ENCODE data around the gene GLS.
"Not testable (repeated sequence)": the region's sequence is repeated elsewhere in the genome, so short reads cannot be mapped to it uniquely, and the experiment has no call there.

Gene GLS

DNA sequence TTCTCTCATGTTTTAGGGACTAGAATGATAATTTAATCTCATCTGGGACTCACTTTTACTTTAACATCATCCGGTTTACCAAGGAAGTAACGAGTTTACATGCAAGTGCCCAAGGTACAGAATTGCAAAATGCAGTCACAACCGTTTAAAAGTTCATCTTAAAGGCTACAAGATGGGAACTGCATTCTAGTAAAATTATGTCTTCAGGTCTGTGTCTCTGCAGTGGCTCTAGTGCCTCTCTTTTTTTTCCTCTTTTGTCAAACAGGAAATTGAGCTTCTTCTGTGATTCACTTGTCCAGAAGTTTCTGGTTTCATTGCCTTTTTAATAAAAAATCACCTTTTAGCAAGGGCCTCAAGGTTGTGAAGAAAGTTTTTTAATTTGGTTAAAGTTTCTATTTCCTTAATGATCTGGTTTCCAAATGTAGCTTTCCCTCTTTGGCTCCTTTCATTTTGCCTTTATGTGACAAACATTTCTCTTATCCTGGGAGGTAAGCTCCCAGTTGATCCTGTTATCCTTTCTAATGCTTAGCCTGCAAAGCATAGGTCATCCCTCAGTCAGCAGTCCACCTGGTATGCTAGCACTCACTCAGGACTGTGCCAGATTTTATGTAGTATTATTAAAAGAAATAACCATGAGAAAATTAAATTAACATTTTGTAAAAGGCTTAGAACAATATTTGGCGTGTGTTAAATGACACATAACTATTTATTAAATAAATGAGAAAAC, 2.4 kb downstream of the GLS start:
- DNase-seq (ENCODE audit: low read depth, low spot score), result peak; percentile 14

DNA sequence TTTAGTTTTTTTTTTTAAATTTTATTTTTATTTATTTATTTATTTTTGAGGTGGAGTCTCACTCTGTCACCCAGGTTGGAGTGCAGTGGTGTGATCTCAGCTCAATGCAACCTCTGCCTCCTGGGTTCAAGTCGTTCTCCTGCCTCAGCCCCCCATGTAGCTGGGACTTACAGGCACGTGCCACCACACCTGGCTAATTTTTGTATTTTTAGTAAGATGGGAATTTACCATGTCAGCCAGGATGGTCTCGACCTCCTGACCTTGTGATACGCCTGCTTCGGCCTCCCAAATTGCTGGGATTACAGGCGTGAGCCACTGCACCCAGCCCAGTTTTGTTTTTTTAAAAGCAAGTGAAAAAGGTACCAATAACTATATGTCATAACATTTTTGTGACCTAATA, 5.2 kb downstream of the GLS start:
- DNase-seq (ENCODE audit: low read depth, low spot score), result not testable (repeated sequence)

DNA sequence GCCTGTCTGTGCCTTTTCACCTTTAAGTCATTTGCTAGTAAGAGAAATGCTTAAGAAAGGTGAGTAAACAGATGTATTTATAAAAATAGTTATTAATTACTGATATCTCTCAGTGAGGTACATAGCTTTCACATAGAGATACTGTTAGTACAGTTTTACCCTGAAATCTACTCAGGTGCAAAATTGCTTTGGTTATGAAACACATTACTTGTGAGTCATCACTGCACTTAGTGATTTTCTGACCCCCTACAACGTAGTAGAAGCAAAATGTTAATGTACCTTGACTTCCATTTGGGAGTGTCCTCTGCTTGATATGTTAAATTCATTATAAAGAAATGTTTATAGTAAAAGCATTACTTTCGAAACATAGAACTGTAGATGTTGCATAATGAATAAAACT, 6.5 kb downstream of the GLS start:
- peak; percentile 33 for DNase-seq (ENCODE audit: low read depth, low spot score)

DNA sequence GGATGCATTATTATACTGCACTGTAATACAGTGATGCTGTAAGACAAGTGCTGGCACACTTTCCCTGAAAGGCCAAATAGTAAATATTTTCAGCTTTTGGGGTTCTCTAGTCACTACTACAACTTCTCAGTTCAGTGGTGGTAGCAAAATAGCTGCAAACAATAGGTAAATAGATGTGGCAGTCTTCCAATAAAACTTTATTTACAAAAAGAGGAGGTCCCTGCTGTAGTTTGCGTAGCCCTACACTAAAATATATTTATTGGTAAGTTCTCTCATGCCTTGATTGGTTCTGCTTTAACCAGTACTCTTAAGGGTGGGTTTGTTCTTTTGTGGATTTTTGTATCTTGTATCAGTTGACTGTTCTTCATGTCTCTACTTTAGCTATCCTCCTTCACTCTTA, 7.8 kb downstream of the GLS start:
- DNase-seq (ENCODE audit: low read depth, low spot score), result no peak

DNA sequence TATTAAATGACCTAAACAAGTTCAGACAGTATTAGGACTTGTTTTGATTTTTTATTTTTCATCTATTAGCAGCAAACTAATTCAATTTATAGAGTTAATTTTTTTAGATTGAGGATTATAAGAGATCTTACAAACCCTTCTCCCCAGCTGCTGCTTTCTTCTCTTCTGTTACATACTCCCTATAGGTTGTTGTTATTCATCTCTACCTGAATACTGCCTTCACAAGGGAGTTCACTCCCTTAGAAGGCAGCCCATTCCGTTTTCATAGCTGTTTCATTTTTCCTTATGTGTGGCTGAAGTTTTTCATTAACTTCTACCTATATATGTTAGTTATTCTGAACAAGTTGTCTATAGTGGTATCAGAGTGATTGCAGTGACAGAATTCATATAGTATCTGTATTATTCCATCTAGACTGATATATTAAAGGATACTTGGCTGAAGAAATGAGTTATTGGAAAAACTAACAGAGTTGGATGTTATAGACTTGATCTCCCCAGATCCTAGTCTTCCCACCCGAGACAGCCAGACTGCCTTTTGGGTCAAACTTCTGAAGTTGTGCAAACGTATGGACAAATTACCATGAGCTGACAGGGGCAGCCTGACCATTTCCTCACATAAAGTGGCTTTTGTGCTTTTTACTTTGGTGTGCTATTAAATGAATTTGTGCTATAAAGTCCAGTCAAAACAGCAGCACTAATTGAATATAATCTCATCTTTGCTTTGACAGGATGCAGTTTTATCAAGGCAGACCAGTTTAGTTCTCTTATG, 8.7 kb downstream of the GLS start:
- no peak for DNase-seq (ENCODE audit: low read depth, low spot score)

DNA sequence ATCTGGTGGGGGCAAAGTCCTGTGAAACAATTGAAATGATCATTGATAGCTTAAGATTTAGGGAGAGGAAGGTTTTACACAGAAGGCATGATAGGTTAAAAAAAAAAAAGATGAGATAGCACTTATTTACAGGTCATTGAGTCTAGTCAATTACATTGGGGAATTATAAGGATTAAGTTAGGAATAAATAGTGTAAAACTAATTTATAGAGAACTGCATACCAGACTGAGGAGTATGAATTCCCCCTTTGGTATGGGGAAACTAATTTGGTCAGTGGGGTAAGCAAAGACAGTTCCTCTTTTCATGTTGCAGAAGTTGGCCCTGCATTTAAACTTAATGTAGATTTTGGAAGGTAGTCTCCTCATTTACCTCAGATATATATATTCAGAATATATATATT, 10.8 kb downstream of the GLS start:
- no peak for DNase-seq (ENCODE audit: low read depth, low spot score)

DNA sequence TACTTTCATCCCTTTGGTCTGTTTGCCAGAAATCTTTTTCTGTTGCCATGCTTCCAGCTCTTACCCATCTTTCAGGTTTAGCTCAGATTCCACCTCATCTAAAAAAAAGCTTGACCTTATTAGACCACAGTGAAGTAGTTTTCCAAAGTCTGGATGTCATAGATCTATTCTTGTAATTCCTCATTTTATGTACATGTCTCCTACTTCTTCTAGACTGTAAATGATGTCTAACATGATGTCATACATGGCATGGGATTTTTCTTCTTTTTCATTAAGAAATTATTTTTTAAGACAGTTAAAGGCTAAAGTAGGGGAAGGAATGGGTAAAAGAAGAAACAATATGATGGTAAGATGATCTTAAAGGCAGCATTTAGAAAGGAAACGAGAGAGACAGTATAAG, 11.3 kb downstream of the GLS start:
- no peak for DNase-seq (ENCODE audit: low read depth, low spot score)

DNA sequence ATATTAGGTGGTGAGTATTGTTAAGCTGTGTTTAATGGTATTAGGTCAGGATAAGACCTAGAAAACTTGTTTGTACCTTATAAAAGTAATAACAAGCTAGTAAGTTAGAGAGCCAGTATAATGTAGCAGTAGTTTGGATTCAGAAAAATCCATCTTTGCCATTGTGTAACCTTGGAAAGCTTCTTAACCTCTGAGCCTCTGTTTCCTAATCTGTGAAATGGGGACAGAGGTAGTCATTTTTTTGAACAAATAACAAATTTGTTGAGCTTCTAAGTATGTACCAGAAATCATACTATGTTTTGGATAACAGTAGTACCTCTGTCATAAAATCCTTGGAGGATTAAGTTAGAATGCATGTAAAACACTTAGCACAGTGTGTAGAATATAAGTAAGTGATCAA, 12.5 kb downstream of the GLS start:
- DNase-seq (ENCODE audit: low read depth, low spot score), result no peak

DNA sequence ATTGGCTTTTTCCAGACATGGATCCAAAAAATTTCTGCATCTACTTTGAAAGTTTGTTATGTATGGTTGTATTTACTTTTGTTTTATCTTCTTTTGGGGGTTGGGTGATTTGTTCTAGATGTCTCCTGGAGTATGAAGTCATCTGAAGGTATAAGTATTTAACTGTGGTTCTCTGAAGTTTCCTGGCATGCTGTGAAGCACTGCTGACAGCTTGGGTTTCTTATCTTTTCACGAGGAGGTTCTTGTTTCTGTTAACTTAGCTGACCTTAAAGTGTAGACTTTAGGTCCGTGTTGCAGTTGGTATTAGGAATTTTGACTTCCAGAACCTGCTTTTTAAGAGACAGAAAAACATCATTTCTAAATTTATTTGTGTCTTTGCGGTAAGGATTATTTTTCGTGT, 15.9 kb downstream of the GLS start:
- no peak for DNase-seq (ENCODE audit: low read depth, low spot score)

DNA sequence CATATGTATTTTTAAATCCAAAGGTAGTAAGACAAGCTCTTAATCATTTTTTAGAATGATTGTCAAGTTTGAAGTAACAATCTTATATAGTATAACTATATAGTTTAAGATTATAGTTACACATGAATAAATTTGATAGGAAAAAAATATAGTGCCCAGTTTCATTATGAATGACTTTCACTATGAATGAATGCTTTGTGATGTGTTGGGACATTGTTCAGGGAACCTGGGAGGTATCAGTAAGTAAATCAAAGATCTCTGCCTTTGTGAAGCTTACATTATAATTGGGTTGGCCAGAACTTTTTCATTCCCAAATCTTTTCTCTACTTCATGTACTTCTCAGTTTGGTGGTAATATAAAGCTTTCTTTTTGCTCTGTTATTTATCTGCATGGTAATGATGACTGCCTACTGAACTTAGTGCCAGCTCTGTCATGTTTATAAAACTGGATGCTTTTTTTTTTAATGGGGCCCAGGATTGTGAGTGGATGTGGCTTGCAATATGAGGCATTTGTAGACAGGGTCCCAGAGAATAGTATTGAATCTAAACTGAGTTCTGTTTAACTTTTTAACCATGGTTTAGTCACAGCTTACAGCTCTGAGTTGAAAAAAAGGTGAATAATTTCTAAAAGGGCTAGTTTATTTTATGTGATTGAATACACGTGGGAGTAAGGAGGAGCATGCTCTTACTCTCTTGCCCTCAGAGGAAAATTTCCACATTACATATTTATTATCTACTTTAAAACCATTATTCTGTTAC, 23.3 kb downstream of the GLS start:
- no peak for DNase-seq (ENCODE audit: low read depth, low spot score)

DNA sequence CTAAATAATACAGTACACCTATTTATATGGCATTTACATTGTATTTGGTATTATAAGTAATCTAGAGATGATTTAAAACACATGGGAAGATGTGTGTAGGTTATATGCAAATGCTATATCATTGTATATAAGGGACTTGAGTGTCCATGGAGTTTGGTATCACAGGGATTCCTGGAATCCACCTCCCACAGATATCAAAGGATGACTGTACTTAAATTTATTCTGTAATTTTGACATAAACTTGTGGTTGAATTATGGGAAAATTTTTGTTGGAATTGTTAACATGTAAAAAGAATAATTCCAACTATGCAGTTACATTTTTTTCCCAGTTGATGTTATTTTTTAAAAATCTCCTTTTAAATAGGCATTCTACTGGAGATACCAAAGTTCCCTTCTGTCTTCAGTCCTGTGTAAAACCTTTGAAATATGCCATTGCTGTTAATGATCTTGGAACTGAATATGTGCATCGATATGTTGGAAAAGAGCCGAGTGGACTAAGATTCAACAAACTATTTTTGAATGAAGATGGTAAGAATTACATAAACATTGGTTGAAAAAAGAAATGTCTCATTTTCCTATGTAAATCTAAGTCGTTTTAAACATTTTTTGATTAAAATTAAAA, 24.1 kb downstream of the GLS start:
- peak; percentile 24 for DNase-seq (ENCODE audit: low read depth, low spot score)

DNA sequence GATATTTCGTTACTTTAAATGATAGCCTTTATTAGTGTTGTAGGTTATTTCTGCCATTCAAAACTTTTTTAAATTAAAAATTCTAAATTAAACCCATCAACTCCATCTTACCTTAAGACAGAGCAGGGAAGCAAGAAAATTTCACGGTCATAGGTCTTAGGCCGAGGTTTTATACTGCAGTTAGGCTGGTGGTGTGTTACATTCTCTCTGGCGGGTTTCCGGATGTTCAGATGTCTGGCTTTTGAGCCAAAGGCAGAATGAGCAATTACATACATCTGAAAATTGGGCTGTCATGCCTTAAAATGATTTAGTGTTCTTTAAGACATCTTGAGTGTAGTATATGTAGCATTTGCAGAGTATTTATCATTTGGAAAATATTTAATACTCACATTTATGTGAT, 27.9 kb downstream of the GLS start:
- no peak for DNase-seq (ENCODE audit: low read depth, low spot score)

DNA sequence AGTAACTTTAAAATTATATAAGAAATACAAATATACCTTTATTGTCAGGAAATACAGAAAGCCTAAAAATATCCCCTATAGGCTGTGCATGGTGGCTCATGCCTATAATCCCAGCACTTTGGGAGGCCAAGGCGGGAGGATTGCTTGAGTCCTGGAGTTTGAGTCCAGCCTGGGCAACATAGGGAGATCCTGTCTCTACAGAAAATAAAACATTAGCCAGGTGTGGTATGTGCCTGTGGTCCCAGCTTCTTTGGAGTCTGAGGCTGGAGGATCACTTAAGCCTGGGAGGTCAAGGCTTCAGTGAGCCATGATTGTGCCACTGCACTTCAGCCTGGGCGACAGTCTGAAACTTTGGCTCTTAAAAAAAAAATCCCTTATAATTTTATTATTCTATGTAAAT, 29.1 kb downstream of the GLS start:
- DNase-seq (ENCODE audit: low read depth, low spot score), result no peak

DNA sequence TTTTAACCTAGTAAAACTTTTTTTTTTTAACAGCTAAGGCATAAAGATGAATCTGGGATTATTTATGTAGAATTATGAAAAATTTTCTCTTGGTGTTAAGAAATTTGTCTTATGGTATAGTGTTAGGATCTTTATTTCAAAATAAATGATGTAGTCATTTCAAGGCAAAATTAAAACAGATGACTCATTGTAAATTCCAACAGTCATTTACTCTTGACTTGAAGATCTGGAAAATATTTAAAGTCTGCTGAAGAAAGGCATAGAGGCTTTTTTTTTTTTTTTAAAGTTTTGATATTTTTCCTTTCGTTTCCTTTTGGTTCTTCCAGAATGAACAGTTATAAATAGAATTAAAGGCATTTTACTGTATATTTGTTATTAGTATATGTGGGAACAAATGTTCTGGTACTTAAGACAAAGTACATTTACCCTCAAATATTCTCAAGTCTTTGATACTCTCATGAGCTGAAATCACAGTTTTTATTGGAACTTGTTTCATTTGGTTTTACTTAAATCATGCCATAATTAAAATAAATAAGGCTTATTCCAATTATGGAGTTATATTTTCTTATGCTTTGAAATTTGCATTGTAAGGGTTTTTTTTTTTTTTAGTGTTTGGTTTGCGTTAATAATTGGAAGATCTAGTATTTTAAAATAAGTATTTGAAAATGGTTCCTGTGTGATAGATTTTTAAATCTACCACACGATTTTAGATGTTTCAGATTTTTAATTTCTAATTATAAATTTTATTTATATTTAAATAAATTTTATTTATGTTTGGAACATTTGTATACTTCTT, 29.9 kb downstream of the GLS start:
- DNase-seq (ENCODE audit: low read depth, low spot score), result peak; percentile 25

DNA sequence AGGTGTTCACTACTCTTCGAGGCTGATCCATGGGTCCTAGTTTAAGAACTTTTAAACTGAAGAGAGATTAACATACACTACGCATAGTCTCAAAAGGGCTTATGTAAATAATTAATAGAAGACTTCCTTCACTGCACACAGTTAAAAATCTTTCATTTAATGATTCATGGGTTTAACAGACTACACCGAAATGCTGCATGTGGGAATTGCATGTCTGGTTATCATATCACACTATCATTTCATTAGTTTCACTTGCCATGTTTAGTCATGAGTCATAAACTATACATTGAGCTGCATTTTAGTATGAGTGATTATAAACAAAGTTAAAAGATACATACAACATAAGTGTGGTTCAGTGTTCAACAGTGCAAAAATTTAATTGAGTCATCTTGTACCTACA, 31.2 kb downstream of the GLS start:
- no peak for DNase-seq (ENCODE audit: low read depth, low spot score)

DNA sequence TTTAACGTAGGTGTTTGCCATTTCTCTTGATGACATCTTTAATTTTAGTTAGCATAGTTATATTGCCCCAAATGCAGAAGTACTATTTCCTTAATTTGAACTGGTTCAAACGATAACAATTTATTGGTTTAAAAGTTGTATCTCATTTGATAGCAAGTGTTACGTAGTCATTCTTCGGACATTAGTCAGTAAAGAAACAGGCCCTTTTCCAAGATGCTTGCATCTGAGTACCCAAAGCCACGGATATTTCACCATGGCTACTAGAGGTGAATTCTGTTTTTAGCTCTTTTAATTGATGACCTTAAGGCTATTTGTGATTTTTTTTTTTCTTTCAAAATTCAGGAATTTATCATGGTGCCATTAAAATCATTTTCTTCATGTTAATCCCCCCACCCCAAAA, 32.1 kb downstream of the GLS start:
- peak; percentile 61 for DNase-seq (ENCODE audit: low read depth, low spot score)

DNA sequence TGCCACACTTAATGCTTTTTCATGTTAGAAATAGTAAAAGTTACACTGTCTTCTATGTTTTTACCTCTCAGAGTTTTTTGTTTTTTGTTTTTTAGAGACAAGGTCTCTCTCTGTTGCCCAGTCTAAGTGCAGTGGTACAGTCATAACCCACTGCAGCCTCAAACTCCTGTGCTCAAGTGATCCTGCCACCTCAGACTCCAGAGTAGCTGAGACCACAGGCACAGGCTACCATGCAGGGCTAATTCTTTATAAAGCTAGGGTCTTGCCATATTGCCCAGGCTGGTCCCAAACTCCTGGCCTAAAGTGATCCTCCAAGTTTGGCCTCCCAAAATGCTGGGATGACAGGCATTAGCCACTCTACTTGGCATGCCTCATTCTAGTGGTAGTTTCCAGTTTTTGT, 33.1 kb downstream of the GLS start:
- DNase-seq (ENCODE audit: low read depth, low spot score), result no peak

DNA sequence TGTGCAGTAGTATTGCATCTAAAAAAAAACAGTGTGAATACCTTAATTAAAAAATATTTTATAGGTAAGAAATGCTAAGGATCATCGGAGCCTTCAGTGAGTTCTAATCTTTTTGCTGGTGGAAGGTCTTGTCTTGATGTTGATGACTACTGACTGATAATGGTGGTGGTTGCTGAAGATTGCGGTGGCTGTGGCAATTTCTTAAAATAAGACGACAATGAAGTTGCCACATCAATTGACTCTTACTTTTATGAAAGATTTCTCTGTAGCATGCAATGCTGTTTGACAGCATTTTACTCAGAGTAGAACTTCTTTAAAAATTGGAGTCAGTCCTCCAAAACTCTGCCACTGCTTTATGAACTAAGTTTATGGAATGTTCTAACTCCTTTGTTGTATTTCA, 36.2 kb downstream of the GLS start:
- no peak for DNase-seq (ENCODE audit: low read depth, low spot score)

DNA sequence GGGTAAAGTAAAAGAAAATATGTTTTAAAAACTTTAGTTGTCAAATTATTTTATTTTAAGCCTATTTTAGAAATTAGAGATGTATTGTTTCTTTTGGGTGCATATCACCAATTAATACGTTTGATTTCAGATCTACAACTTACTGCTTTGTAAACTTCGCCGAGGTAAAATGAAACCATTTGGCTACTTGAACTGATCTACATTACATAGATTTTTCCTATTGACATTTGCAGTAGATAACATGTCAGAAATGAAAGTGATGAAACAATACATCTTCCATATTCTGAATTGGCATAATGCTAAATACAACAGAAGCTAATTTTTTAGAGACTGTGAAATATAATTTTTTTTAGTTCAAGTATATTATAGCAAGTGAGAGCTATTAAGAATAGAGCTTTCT, 39.5 kb downstream of the GLS start:
- DNase-seq (ENCODE audit: low read depth, low spot score), result no peak

DNA sequence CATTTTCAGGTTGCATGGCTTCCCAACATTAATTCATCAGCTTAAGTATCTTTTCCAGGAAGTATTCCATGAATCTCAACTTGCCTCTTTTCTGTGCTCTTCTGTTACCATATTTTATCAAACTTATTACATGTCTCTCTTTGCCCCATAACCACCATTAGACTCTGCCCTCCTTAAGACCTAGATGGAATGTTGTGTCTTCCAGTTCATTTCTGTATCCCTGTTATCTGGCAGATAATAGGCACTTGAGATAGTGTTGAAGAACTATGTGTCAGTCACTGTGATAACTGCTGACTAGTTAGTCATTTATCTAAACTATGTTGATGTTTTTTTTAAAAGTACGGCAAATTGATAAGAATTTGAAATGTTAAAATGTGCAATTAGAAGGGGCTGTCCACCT, 41.8 kb downstream of the GLS start:
- no peak for DNase-seq (ENCODE audit: low read depth, low spot score)

DNA sequence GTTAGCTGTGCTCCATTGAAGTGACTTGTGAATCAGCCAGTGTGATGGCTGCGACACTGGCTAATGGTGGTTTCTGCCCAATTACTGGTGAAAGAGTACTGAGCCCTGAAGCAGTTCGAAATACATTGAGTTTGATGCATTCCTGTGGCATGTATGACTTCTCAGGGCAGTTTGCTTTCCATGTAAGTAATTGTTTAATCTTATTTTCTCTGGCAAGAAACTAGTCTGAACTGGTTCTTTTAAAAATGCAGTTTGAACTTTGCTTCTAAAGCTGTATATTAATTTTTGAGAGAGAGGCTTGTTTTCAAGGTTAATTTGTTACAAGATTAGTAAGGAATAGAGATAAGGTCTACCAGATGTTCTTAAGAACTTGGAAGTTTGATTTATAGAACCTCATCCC, 46.7 kb downstream of the GLS start:
- peak; percentile 80 for DNase-seq (ENCODE audit: low read depth, low spot score)

All from astrocyte of the hippocampus (primary cell).